ENCODE results near the gene MAFG.

The MAFG gene

GRCh38 chr17:81927653-81928543, at the start of gene MAFG:
MAFG (minus strand) TSS chr17:81927735; CDS start chr17:81923185, 4,550 bp downstream.
- peak; percentile 75 to 79 for DNase-seq (ENCODE audit: low read depth in 2 of 2, low spot score in 1 of 2)

DNA sequence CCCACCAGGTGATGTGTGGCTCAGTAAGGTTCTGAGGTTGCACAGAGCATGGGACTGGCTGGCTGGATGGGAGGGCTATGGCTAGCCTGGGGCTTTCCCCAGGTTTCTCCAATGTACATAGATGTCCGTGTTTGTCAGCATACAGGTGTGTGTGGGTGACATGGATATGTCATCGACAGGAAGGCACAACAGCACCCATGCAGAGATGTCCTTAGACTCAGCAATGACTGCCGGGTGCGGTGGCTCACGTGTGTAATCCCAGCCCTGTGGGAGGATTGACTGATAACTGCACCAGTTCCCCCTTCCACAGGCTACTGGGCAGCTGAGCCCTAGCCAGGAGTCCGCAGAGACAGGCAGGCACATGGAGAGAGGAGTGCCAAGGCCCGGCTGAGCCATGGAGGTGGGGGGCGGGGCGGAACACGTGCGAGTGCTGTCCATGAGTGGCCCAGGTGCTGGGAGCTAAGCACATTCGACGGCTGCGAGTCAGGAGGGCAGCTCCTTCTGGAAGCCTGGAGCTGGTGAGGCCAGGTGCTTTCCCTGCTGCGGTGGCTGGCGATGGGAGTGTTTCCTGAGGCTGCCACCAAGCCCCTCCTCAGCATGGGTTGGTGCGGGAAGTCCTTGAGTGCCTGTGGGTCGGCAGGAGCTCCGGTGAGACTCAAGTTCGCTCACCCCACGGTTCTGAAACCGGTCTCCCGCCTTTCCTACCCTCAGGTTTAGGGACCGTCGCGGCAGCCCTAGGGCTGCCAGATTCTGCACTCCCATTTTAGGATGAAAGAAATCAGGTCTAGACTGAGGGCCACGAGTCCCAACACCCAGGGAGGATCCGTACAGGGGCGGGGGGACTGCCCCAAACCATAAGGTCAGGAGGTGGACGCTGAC, 49.0 kb upstream of the MAFG start:
- no peak for DNase-seq (ENCODE audit: low read depth in 2 of 2, low spot score in 1 of 2)

GRCh38 chr17:81973432-81973831, 45.9 kb upstream of the MAFG start:
- DNase-seq (ENCODE audit: low read depth in 2 of 2, low spot score in 1 of 2) = no peak

GRCh38 chr17:81968850-81969812, 41.6 kb upstream of the MAFG start:
- DNase-seq (ENCODE audit: low read depth in 2 of 2, low spot score in 1 of 2) = no peak

GRCh38 chr17:81968396-81968745, 40.8 kb upstream of the MAFG start:
- no peak for DNase-seq (ENCODE audit: low read depth in 2 of 2, low spot score in 1 of 2)

DNA sequence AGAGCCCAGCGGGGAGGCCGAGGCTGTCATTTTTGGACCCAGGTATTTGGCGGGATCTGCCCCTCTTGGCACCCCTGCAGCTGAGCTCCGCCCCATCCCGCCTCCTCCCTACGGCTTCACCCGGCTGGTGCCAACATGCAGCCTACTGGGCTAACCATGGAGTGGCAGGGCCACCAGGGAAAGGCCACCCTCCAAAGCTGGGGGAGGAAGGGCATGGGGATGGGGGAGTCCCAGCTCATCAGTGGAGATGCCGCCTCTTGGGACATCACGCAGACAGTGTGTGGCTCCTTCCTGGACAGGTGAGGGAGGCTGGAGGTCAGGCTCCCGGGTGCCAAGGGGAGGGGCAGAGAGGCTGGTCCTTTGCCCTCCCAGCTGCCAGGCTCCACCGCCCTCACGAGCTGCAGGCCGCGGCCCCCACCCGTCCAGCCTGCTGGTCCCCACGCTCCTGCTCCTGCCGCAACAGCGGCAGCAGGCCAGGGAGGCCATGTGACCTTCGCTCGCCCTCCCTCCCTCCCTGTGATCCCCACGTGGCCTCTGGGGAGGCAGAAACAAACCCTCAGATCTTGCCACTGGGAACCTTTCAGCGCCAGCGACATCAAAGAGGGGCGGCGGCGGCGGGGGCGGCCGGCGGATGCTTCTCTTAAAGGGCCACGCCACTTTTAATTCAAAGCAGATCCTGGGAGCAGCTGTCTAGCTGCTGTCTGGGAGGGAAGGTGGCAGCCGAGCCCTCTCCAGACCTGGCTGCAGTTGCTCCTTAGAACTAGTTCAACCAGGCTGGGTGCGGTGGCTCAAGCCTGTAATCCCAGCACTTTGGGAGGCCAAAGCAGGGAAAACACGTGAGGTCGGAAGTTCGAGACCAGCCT, 40.2 kb upstream of the MAFG start:
- peak; percentile 54 to 74 for DNase-seq (ENCODE audit: low read depth in 2 of 2, low spot score in 1 of 2)

GRCh38 chr17:81967244-81967532, 39.7 kb upstream of the MAFG start:
- no peak for DNase-seq (ENCODE audit: low read depth in 2 of 2, low spot score in 1 of 2)

DNA sequence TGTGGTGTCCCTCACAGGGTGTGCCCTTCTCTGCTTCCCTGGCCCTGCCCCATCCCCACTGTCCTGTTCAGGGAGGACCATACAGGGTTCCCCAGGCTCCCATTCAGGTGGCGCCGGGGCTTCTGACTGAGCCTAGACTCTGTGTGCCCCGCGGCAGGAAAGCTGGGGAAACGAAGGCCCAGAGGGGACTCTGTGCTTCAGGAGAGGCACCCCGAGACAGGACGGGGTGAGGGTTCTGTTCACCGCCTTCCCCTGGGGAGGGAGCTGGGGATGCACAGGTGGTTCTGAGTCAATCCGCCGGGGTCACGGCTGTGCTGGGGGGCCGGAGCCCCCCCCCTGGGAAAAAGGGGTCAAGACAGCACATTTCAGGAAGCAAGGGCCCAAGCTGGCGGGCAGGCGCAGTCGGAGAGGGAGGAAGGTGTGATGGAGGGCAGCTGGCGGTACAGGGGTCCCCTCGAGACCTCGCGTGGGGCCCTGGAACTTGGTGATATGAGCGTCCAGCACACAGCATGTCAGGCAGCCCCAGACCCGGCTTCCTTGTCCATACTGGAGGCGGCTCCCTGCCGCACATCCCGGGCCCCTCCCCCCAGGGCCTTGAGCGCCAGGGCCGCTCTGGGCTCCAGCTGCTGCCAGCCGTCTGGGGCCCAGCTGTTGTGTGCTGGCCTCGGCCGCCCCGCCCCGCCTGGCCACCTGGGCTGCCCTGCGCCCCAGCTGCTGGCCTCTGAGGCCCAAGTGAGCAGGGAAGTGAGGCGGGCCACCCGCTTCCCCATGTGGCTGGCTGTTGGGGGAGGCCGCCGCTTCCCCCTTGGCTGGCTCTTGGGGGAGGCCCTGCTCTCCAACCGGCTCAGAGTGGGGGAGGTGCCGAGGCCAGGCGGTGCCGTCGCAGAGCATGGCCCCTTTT, 39.1 kb upstream of the MAFG start:
- DNase-seq (ENCODE audit: low read depth in 2 of 2, low spot score in 1 of 2) = no peak

DNA sequence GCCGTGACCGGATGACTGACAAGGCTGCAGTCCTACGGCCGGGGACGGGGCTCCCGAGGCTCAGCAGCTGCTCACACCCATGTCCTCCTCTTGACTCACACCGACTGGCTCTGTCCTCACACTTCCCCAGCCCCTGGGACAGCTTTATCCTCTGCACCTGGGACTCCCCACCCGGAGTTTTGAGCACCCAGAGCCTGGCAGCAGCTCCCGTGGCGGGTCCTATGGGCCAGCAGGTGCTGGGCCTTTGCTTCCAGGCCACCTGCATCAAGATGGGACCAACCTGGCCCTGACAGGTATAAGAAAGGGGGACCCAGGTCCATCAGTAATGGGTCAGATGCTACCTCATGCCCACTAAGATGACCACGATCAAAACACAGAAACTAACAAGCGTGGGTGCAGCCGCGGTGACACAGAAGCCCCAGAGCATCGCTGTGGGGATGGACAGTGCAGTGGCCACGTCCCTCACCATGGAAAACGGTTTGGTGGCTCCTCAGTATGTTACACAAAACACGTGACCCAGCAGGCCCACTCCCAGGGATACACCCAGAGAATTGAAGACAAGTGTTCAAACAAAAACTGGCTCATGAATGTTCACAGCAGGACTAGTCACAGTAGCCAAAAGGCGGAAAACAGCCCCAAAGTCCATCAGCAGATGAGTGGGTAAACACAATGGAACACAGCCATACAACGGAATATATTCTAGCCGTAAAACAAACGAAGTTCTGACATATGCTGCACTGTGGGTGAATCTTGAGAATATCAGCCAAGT, 36.7 kb upstream of the MAFG start:
- no peak for DNase-seq (ENCODE audit: low read depth in 2 of 2, low spot score in 1 of 2)

DNA sequence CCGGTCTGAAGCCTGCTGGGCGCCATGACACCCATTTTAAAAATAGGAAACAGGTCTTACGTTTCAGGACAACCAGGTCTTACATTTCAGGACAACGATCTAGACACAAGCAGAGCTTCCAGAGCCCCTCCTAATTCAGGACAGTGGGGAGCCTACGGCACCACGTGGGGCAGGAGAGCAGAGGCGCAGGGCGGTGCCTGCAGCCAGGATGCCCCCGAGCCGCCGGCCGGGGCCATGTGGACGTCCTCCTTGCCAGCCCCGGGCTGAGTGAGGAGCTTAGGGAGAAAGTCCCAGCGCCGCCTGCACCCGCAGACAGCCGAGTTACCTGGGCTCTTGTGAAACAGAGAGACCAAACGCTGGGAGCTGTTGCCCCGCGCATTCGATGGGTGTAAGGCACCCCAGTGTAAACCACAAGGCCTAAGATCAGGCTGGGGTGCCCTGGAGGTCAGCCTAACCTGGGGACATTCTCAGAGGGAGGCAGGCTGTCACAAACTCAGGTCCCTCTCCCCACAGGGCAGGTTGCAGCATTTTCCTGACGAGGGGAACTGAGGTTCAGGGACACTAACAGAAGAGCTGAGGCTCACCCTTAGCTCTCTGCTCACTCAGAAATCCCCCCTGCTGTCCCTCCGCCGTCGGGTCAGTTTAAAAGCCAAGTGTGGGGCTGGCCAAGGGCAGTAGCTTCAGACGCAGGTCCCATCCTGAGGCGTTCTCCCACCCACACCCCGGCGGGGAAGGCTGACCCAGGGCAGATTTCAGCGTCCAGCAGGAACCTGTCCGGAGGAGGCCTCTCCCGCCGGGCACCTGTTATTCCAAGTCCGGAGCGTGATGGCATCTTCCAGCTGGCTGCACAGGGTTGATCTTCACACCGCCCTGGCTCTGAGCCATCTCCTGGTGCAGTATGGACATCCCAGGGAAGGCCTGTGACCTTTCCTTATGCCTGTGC, 35.2 kb upstream of the MAFG start:
- no peak for DNase-seq (ENCODE audit: low read depth in 2 of 2, low spot score in 1 of 2)

DNA sequence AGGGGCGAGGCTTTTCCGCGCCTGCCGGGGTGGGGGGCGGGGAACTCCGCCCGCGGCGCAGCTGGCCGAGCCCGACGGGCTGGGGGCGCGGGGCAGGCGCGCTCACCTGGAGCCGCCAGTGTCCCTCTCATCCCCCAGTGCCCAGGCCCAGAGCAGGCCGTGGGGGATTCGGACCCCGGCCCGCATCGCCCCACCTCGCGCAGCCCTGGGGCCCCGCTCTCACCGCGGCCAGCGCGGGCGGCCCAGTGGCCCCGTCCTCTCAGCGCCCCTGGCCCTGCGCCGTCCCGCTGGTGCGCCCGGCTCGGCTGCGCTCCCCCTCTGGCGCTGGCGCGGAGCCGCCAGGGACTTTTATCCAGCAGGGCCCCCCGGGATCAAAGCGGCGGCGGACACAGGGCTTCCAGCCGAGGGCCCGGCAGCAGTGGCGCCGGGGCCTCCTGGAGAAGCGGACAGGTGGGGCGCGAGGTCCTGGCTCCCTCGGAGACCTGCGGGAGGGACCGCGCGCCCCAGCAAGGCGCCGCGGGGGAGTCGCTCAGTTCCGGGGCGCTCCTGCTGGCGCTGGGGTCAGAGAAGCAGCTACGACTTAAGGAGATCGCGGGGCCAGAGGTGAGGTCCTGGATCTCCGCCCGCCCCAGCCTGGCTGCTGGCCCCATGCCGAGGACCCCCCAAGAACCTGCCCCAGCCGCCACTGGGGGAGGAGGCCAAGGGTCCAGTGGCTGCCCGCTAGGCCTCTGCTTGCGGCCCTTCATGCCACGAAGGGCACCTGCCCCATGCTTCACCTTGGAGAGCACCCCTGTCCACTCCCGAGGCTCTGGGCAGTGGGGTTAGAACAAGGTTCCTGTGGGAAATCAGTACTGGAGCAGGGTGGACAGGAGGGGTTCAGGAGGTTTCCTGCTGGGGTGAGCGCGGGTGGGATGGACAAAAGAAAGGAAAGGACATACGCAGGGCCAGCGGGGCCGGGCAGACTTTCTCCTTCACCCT, 34.3 kb upstream of the MAFG start:
- no peak for DNase-seq (ENCODE audit: low read depth in 2 of 2, low spot score in 1 of 2)

- DNase-seq (ENCODE audit: low read depth in 2 of 2, low spot score in 1 of 2) = no peak
Measured at GRCh38 chr17:81961087-81961511, 33.6 kb upstream of the MAFG start, which contains the start of gene NOTUM. NOTUM (minus strand) TSS chr17:81961187; CDS start chr17:81960909, 278 bp downstream.

GRCh38 chr17:81960130-81960958, 32.8 kb upstream of the MAFG start:
- no peak for DNase-seq (ENCODE audit: low read depth in 2 of 2, low spot score in 1 of 2)

GRCh38 chr17:81959362-81960129, 32.0 kb upstream of the MAFG start:
- peak; percentile 60 to 67 for DNase-seq (ENCODE audit: low read depth in 2 of 2, low spot score in 1 of 2)
